Keratinocyte (primary cell): ENCODE data around the gene SDK1. TPM values are rescaled to one million over a fixed set of nuclear protein-coding genes. Genes with fewer than 3 reads are reported as not detected.

Experiments used
- DNase-seq: peaks from one replicate; pipeline ENCODE4 v3.0.0-alpha.2; 2011; ENCODE audit warnings: low read depth, missing footprints, low spot score
- FAIRE-seq: peaks from 2 replicates; lab custom pipeline; 2011; peaks lifted over from hg19 to GRCh38; lab: Jason Lieb, UNC
- H2AFZ ChIP-seq: 2 replicates; pipeline ENCODE4 v1.6.0; 2012; ENCODE audit warnings: low read length, control low read depth, inconsistent platforms; ENCODE audit not compliant: control insufficient read depth
- H3K27ac ChIP-seq: 2 replicates; pipeline ENCODE4 v1.5.1; 2011; ENCODE audit warnings: low read length; ENCODE audit not compliant: control insufficient read depth, insufficient read depth
- H3K27me3 ChIP-seq: 3 replicates; pipeline ENCODE4 v1.6.0; 2011; ENCODE audit warnings: low read length; ENCODE audit not compliant: control insufficient read depth, insufficient read depth; ENCODE audit errors: extremely low read depth
- H3K36me3 ChIP-seq, 2 experiments: 2 replicates in 1 of 2; 3 replicates in 1 of 2; pipeline ENCODE4 v1.5.1; 2011; ENCODE audit warnings: low read length in 2 of 2, mild to moderate bottlenecking in 1 of 2; ENCODE audit not compliant: control insufficient read depth in 2 of 2, insufficient read depth in 2 of 2; ENCODE audit errors: extremely low read depth in 1 of 2
- H3K4me1 ChIP-seq: 3 replicates; pipeline ENCODE4 v1.5.1; 2011; ENCODE audit warnings: low read length; ENCODE audit not compliant: control insufficient read depth, insufficient read depth; ENCODE audit errors: extremely low read depth
- H3K4me2 ChIP-seq: 3 replicates; pipeline ENCODE4 v1.6.0; 2011; ENCODE audit warnings: low read depth, low read length; ENCODE audit not compliant: control insufficient read depth, insufficient read depth; ENCODE audit errors: extremely low read depth
- H3K4me3 ChIP-seq, 3 experiments: fragments of 200-600 bp in 1 of 3; sonication (generic) in 1 of 3; 2 replicates in 2 of 3; 3 replicates in 1 of 3; pipeline ENCODE4 v1.5.1; 2011 to 2016; ENCODE audit warnings: low read length in 3 of 3, mild to moderate bottlenecking in 3 of 3, control low read depth in 2 of 3, inconsistent platforms in 1 of 3, low read depth in 1 of 3, mixed read lengths in 1 of 3, mixed run types in 1 of 3, moderate library complexity in 1 of 3; ENCODE audit not compliant: control insufficient read depth in 2 of 3, insufficient read depth in 2 of 3; ENCODE audit errors: extremely low read depth in 1 of 3
- H3K79me2 ChIP-seq: 2 replicates; pipeline ENCODE4 v1.6.0; 2012; ENCODE audit warnings: low read length; ENCODE audit not compliant: control insufficient read depth, insufficient read depth
- H3K9ac ChIP-seq: 3 replicates; pipeline ENCODE4 v1.6.0; 2011; ENCODE audit warnings: low read length; ENCODE audit not compliant: control insufficient read depth, insufficient read depth; ENCODE audit errors: extremely low read depth
- H3K9me1 ChIP-seq: 3 replicates; pipeline ENCODE4 v1.6.0; 2011; ENCODE audit warnings: low read length; ENCODE audit not compliant: control insufficient read depth, insufficient read depth; ENCODE audit errors: extremely low read depth
- H3K9me3 ChIP-seq: 2 replicates; pipeline ENCODE4 v1.5.1; 2012; ENCODE audit warnings: low read depth, low read length; ENCODE audit not compliant: control insufficient read depth
- H4K20me1 ChIP-seq: 3 replicates; pipeline ENCODE4 v1.6.0; 2011; ENCODE audit warnings: low read length; ENCODE audit not compliant: control insufficient read depth, insufficient read depth; ENCODE audit errors: extremely low read depth
- CTCF ChIP-seq, 3 experiments: IDR thresholded peaks in 1 of 3; conservative IDR thresholded peaks in 1 of 3; optimal IDR thresholded peaks in 1 of 3; 2 replicates in 2 of 3; 3 replicates in 1 of 3; pipeline versions ENCODE3 to v1.5.1; 2011; ENCODE audit warnings: low read length in 3 of 3, mild to moderate bottlenecking in 3 of 3, moderate library complexity in 2 of 3, control low read depth in 1 of 3, inconsistent platforms in 1 of 3; ENCODE audit not compliant: insufficient read depth in 2 of 3; ENCODE audit errors: extremely low read depth in 1 of 3
- EZH2 ChIP-seq: IDR thresholded peaks from one replicate; pipeline ENCODE4 v1.6.1; 2012; ENCODE audit warnings: inconsistent platforms, mild to moderate bottlenecking, low read length, moderate library complexity
- dilution Hi-C: fragments of 300-500 bp; cut with MboI; formaldehyde crosslinking; loops from one replicate; pipeline ENCODE4 v1.7.0; 2020; ENCODE audit warnings: low sequenced_read_pairs; ENCODE audit not compliant: extremely low pct_ligation_motif_present
- polyA plus RNA-seq, 5 experiments: library from polyadenylated mRNA; depleted of rRNA in 3 of 5; stranded (reverse) in 3 of 5; stranded (forward) in 1 of 5; unstranded in 1 of 5; fragments of >200 nt; gene quantifications; 1 replicate in 1 of 5; 2 replicates in 3 of 5; 3 replicates in 1 of 5; pipeline versions ENCODE4 v1.2.1 to v1.2.3, GENCODE V29; 2011 to 2012; ENCODE audit warnings: missing spikeins in 2 of 5, low read depth in 1 of 5, low replicate concordance in 1 of 5

The SDK1 gene
- polyA plus RNA-seq, 1 donor (not counting 4 experiments of a cell fraction or from before 2014, with no cell fraction given), result 0.66 TPM

- no peak overlapping the region for H3K4me2 ChIP-seq
- no peak overlapping the region for H3K9ac ChIP-seq
- H3K9me1 ChIP-seq, result no peaks in the 10 kb centered on the region
- no peak overlapping the region for H2AFZ ChIP-seq
- H3K9me3 ChIP-seq, result no peaks in the 10 kb centered on the region
- DNase-seq (no peak), FAIRE-seq (no peak)
- H3K27me3 ChIP-seq, result no peaks in the 10 kb centered on the region
- no peaks in the 10 kb centered on the region for H3K36me3 ChIP-seq
- no peaks in the 10 kb centered on the region for H3K79me2 ChIP-seq
- no peaks in the 10 kb centered on the region for H4K20me1 ChIP-seq
- H3K4me3 ChIP-seq, result no peak overlapping the region
- dilution Hi-C loops, result no loop called here
- H3K27ac ChIP-seq, result no peak overlapping the region
- TF ChIP-seq EZH2 (no peak), CTCF (optimal IDR thresholded peaks at IDR 0.05 in 1 of 3, IDR thresholded peaks at IDR 0.05 in 1 of 3, conservative IDR thresholded peaks at IDR 0.05 in 1 of 3; ENCODE audit: extremely low read depth in 1 of 3, insufficient read depth in 2 of 3, low read length in 3 of 3) (no peak)
- H3K4me1 ChIP-seq, result no peaks in the 10 kb centered on the region
Observed at GRCh38 chr7:3757059-3757458, 456.0 kb downstream of the SDK1 start.

- H3K4me2 ChIP-seq, result no peak overlapping the region
- H3K4me1 ChIP-seq, result no peaks in the 10 kb centered on the region
- H2AFZ ChIP-seq, result no peak overlapping the region
- no peak overlapping the region for H3K9ac ChIP-seq
- no peaks in the 10 kb centered on the region for H3K9me1 ChIP-seq
- no peaks in the 10 kb centered on the region for H3K27me3 ChIP-seq
- H4K20me1 ChIP-seq, result no peaks in the 10 kb centered on the region
- H3K27ac ChIP-seq, result no peak overlapping the region
- no peak for TF ChIP-seq EZH2
- TF ChIP-seq CTCF (optimal IDR thresholded peaks at IDR 0.05 in 1 of 3, IDR thresholded peaks at IDR 0.05 in 1 of 3, conservative IDR thresholded peaks at IDR 0.05 in 1 of 3; ENCODE audit: extremely low read depth in 1 of 3, insufficient read depth in 2 of 3, low read length in 3 of 3), result no peak
- no peak for FAIRE-seq
- H3K9me3 ChIP-seq, result no peaks in the 10 kb centered on the region
- DNase-seq, result no peak
- H3K36me3 ChIP-seq, result no peaks in the 10 kb centered on the region
- no peak overlapping the region for H3K4me3 ChIP-seq
- no peaks in the 10 kb centered on the region for H3K79me2 ChIP-seq
- dilution Hi-C loops, result no loop called here
Observed at GRCh38 chr7:3760651-3761050, 459.6 kb downstream of the SDK1 start.
